Mesenchymal stem cell (in vitro differentiated cells and primary cell): ENCODE data around the gene SYDE2.

ENCODE experiments used
- DNase-seq: peaks from one replicate; pipeline ENCODE4 v3.0.0-alpha.2; 2013
- H2AFZ ChIP-seq: one replicate; pipeline ENCODE4 v1.6.1; 2013; ENCODE audit warnings: low read depth, mild to moderate bottlenecking, control low read depth, inconsistent platforms, low read length, moderate library complexity
- H2AK5ac ChIP-seq: 2 replicates; pipeline ENCODE4 v1.6.1; 2013; ENCODE audit warnings: low read length, moderate library complexity, mild to moderate bottlenecking, inconsistent platforms; ENCODE audit not compliant: severe bottlenecking
- H2BK120ac ChIP-seq: one replicate; pipeline ENCODE4 v1.6.1; 2013; ENCODE audit warnings: low read depth, mild to moderate bottlenecking, inconsistent platforms, low read length, moderate library complexity
- H2BK12ac ChIP-seq, 2 experiments: one replicate each; pipeline ENCODE4 v1.6.1; 2013; ENCODE audit warnings: inconsistent platforms in 2 of 2, low read length in 2 of 2, mild to moderate bottlenecking in 2 of 2, moderate library complexity in 2 of 2, control low read depth in 1 of 2
- H2BK15ac ChIP-seq: one replicate; pipeline ENCODE4 v1.6.1; 2013; ENCODE audit warnings: mild to moderate bottlenecking, low read depth, inconsistent platforms; ENCODE audit not compliant: poor library complexity, severe bottlenecking
- H2BK5ac ChIP-seq: 2 replicates; pipeline ENCODE4 v1.6.1; 2013; ENCODE audit warnings: low read depth, mild to moderate bottlenecking, low read length, control low read depth, inconsistent platforms; ENCODE audit not compliant: poor library complexity, severe bottlenecking
- H3K14ac ChIP-seq, 2 experiments: one replicate each; pipeline ENCODE4 v1.6.1; 2013; ENCODE audit warnings: inconsistent platforms in 2 of 2, low read length in 2 of 2, control low read depth in 1 of 2, mild to moderate bottlenecking in 1 of 2, moderate library complexity in 1 of 2
- H3K18ac ChIP-seq, 2 experiments: one replicate each; pipeline ENCODE4 v1.6.1; 2013; ENCODE audit warnings: inconsistent platforms in 2 of 2, low read length in 2 of 2, control low read depth in 1 of 2, low read depth in 1 of 2, mild to moderate bottlenecking in 1 of 2
- H3K23ac ChIP-seq, 2 experiments: one replicate each; pipeline ENCODE4 v1.6.1; 2013; ENCODE audit warnings: inconsistent platforms in 2 of 2, low read length in 2 of 2, mild to moderate bottlenecking in 2 of 2, moderate library complexity in 2 of 2, control low read depth in 1 of 2
- H3K27ac ChIP-seq: 2 replicates; pipeline ENCODE4 v1.5.1; 2013; ENCODE audit warnings: mild to moderate bottlenecking, moderate library complexity, low read length, control low read depth, inconsistent platforms; ENCODE audit not compliant: poor library complexity, severe bottlenecking
- H3K27me3 ChIP-seq, 2 experiments: 2 replicates each; pipeline versions ENCODE4 v1.6.1 to v1.7.0; 2013; ENCODE audit warnings: low read length in 2 of 2, mild to moderate bottlenecking in 2 of 2, moderate library complexity in 2 of 2, control low read depth in 1 of 2, inconsistent platforms in 1 of 2; ENCODE audit not compliant: control insufficient read depth in 1 of 2, insufficient read depth in 1 of 2
- H3K36me3 ChIP-seq, 2 experiments: 2 replicates each; pipeline versions ENCODE4 v1.6.1 to v1.7.0; 2013; ENCODE audit warnings: low read length in 2 of 2, control low read depth in 1 of 2, inconsistent platforms in 1 of 2, low read depth in 1 of 2, mild to moderate bottlenecking in 1 of 2; ENCODE audit not compliant: insufficient read depth in 2 of 2, control insufficient read depth in 1 of 2
- H3K4ac ChIP-seq, 2 experiments: one replicate each; pipeline ENCODE4 v1.6.1; 2013; ENCODE audit warnings: inconsistent platforms in 2 of 2, low read length in 2 of 2, mild to moderate bottlenecking in 2 of 2, moderate library complexity in 2 of 2, control low read depth in 1 of 2, low read depth in 1 of 2
- H3K4me1 ChIP-seq: 2 replicates; pipeline ENCODE4 v1.6.1; 2013; ENCODE audit warnings: low read depth, low read length, control low read depth; ENCODE audit not compliant: control insufficient read depth, insufficient read depth
- H3K4me2 ChIP-seq: 2 replicates; pipeline ENCODE4 v1.6.1; 2013; ENCODE audit warnings: low read length, mild to moderate bottlenecking, inconsistent platforms; ENCODE audit not compliant: poor library complexity, severe bottlenecking
- H3K4me3 ChIP-seq, 2 experiments: 2 replicates each; pipeline versions ENCODE4 v1.5.1 to v1.7.0; 2013; ENCODE audit warnings: low read length in 2 of 2, mild to moderate bottlenecking in 2 of 2, control low read depth in 1 of 2, low read depth in 1 of 2; ENCODE audit not compliant: insufficient read depth in 1 of 2
- H3K79me1 ChIP-seq: replicated peaks from 2 replicates; pipeline ENCODE4 v1.6.1; 2013; ENCODE audit warnings: mild to moderate bottlenecking, control low read depth, low read length, inconsistent platforms; ENCODE audit not compliant: poor library complexity, severe bottlenecking
- H3K9ac ChIP-seq: 2 replicates; pipeline ENCODE4 v1.7.0; 2013; ENCODE audit warnings: mild to moderate bottlenecking, low read length, moderate library complexity
- H3K9me3 ChIP-seq: 2 replicates; pipeline ENCODE4 v1.7.0; 2013; ENCODE audit warnings: mild to moderate bottlenecking, low read length; ENCODE audit not compliant: control insufficient read depth
- H4K8ac ChIP-seq: one replicate; pipeline ENCODE4 v1.6.1; 2013; ENCODE audit warnings: inconsistent platforms, mild to moderate bottlenecking, low read length, moderate library complexity
- H4K91ac ChIP-seq: one replicate; pipeline ENCODE4 v1.6.1; 2013; ENCODE audit warnings: mild to moderate bottlenecking, low read length, inconsistent platforms
- WGBS: methylation state at CpG from one replicate; pipeline ENCODE4 v1.1.7; 2013; ENCODE audit warnings: mixed read lengths; 5-methylcytosine and 5-hydroxymethylcytosine counted together
- small RNA-seq: library from polyadenylated mRNA; stranded (forward); fragments of <200 nt; extraction: miRNeasy Mini kit (QIAGEN cat#:217004); gene quantifications from one replicate; pipeline ENCODE3, GENCODE V24; 2013; ENCODE audit warnings: low read depth

Gene SYDE2

GRCh38 chr1:85115933-85116332 is 84.9 kb downstream of the SYDE2 start:
- Histone ChIP-seq H3K79me1 (no peaks in the 10 kb centered on the region), H3K14ac (no peak overlapping the region), H3K4me1 (no peaks in the 10 kb centered on the region), H3K27me3 (no peaks in the 10 kb centered on the region), H3K9me3 (no peaks in the 10 kb centered on the region), H2BK15ac (no peak overlapping the region), H2AFZ (no peak overlapping the region), H4K91ac (no peak overlapping the region), H2BK5ac (no peak overlapping the region), H4K8ac (no peak overlapping the region), H3K9ac (no peak overlapping the region), H3K36me3 (peaks cover 0 to 3% of the 10 kb centered on the region in 2 experiments), H3K4ac (no peak overlapping the region), H2AK5ac (no peak overlapping the region), H2BK12ac (no peak overlapping the region), H3K4me2 (no peak overlapping the region), H3K4me3 (no peak overlapping the region), H3K27ac (no peak overlapping the region), H3K23ac (no peak overlapping the region), H2BK120ac (no peak overlapping the region), H3K18ac (no peak overlapping the region)
- no peak for DNase-seq
- WGBS, result 99% methylated on average over 2 of the region's 2 CpGs

- no peaks in the 10 kb centered on the region for H3K36me3 ChIP-seq
- H3K9ac ChIP-seq, result no peak overlapping the region
- no peak overlapping the region for H3K27ac ChIP-seq
- no peak overlapping the region for H2AK5ac ChIP-seq
- no peak overlapping the region for H2BK15ac ChIP-seq
- H3K27me3 ChIP-seq, result no peaks in the 10 kb centered on the region
- no peak overlapping the region for H2AFZ ChIP-seq
- no CpG with 5 or more reads among the region's 1 CpG for whole genome bisulfite sequencing
- no peak overlapping the region for H3K4me3 ChIP-seq
- no peaks in the 10 kb centered on the region for H3K9me3 ChIP-seq
- H3K23ac ChIP-seq, result no peak overlapping the region
- H3K79me1 ChIP-seq, result no peaks in the 10 kb centered on the region
- no peaks in the 10 kb centered on the region for H3K4me1 ChIP-seq
- H2BK12ac ChIP-seq, result no peak overlapping the region
- no peak for DNase-seq
- H4K91ac ChIP-seq, result no peak overlapping the region
- H3K4me2 ChIP-seq, result no peak overlapping the region
- H2BK120ac ChIP-seq, result no peak overlapping the region
- H3K4ac ChIP-seq, result no peak overlapping the region
- H2BK5ac ChIP-seq, result no peak overlapping the region
- no peak overlapping the region for H4K8ac ChIP-seq
- H3K18ac ChIP-seq, result no peak overlapping the region
- H3K14ac ChIP-seq, result no peak overlapping the region
Observed at GRCh38 chr1:85111695-85112094, 89.1 kb downstream of the SYDE2 start.

GRCh38 chr1:85109475-85109874 is 91.3 kb downstream of the SYDE2 start:
- Histone ChIP-seq H3K4ac (no peak overlapping the region), H3K4me2 (no peak overlapping the region), H2BK12ac (no peak overlapping the region), H3K23ac (no peak overlapping the region), H3K9ac (no peak overlapping the region), H3K27ac (no peak overlapping the region), H2AFZ (no peak overlapping the region), H2BK120ac (no peak overlapping the region), H3K4me1 (no peaks in the 10 kb centered on the region), H3K18ac (no peak overlapping the region), H4K8ac (no peak overlapping the region), H3K36me3 (no peaks in the 10 kb centered on the region), H3K14ac (no peak overlapping the region), H2BK5ac (no peak overlapping the region), H2BK15ac (no peak overlapping the region), H4K91ac (no peak overlapping the region), H3K27me3 (no peaks in the 10 kb centered on the region), H3K4me3 (no peak overlapping the region), H2AK5ac (no peak overlapping the region), H3K79me1 (no peaks in the 10 kb centered on the region), H3K9me3 (no peaks in the 10 kb centered on the region)
- DNase-seq, result peak; percentile 76

Small RNA genes lying within 50 kb of the gene (small RNA-seq; reads per million reads assigned to genes)
- 1.7 reads per million for gene MIR4423
